Fibroblast of the aortic adventitia (primary cell): ENCODE data around the gene KRT13. TPM values are rescaled to one million over a fixed set of nuclear protein-coding genes. Genes with fewer than 3 reads are reported as not detected.

ENCODE experiments used
- DNase-seq: peaks from one replicate; pipeline ENCODE4 v3.0.0-alpha.2; 2010; ENCODE audit warnings: low read depth
- H3K4me3 ChIP-seq: 2 replicates; pipeline ENCODE4 v1.5.1; 2011; ENCODE audit warnings: low read depth, mild to moderate bottlenecking, control low read depth, low read length, moderate library complexity
- CTCF ChIP-seq: IDR thresholded peaks from 2 replicates; pipeline ENCODE4 v1.5.1; 2011; ENCODE audit warnings: mild to moderate bottlenecking, low read length, control low read depth, inconsistent platforms; ENCODE audit not compliant: insufficient read depth
- small RNA-seq: library from RNA; depleted of rRNA; stranded (forward); fragments of <200 nt; gene quantifications from one replicate; pipeline ENCODE3, GENCODE V24; 2012
- total RNA-seq: library from RNA; depleted of rRNA; stranded (reverse); fragments of >200 nt; gene quantifications from 2 replicates; pipeline ENCODE4 v1.2.3, GENCODE V29; 2012; ENCODE audit warnings: low replicate concordance

The KRT13 gene
- total RNA-seq, 1 donor: not detected

GRCh38 chr17:41457676-41458075 lies 47.7 kb downstream of the KRT13 start:
- peak; percentile 62 for DNase-seq
- no peak for TF ChIP-seq CTCF
- H3K4me3 ChIP-seq: no peak overlapping the region

GRCh38 chr17:41456204-41456603 lies 49.2 kb downstream of the KRT13 start:
- no peak overlapping the region for H3K4me3 ChIP-seq
- no peak for DNase-seq
- TF ChIP-seq CTCF: no peak

GRCh38 chr17:41455236-41455635 lies 50.2 kb downstream of the KRT13 start:
- no peak for TF ChIP-seq CTCF
- peak; percentile 46 for DNase-seq
- no peak overlapping the region for H3K4me3 ChIP-seq

GRCh38 chr17:41453066-41453465 lies 52.3 kb downstream of the KRT13 start:
- DNase-seq: no peak
- TF ChIP-seq CTCF: no peak
- H3K4me3 ChIP-seq: no peak overlapping the region

GRCh38 chr17:41452281-41452680 lies 53.1 kb downstream of the KRT13 start:
- no peak overlapping the region for H3K4me3 ChIP-seq
- no peak for TF ChIP-seq CTCF
- no peak for DNase-seq

GRCh38 chr17:41451154-41451728 lies 54.2 kb downstream of the KRT13 start:
- no peak for TF ChIP-seq CTCF
- no peak overlapping the region for H3K4me3 ChIP-seq
- peak; percentile 59 for DNase-seq

Small RNA genes within 50 kb of the gene (small RNA-seq; reads per million reads assigned to genes)
- 4.8 reads per million, percentile 88 among the genes with 10 or more reads in this experiment for gene RNU2-32P

Other genes starting within 250 kb of the KRT13 start
- not detected in 2 replicates for gene KRTAP9-6, start 240.2 kb downstream of the KRT13 start, total RNA-seq
- gene KRTAP9-7, start 229.9 kb downstream of the KRT13 start, total RNA-seq: not detected in 2 replicates
- not detected in 2 replicates for gene KRTAP29-1, start 202.8 kb downstream of the KRT13 start, total RNA-seq
- not detected in 2 replicates for gene KRTAP16-1, start 196.3 kb downstream of the KRT13 start, total RNA-seq
- not detected in 2 replicates for gene KRTAP17-1, start 189.9 kb downstream of the KRT13 start, total RNA-seq
- not detected in 2 replicates for gene KRT33A, start 154.8 kb downstream of the KRT13 start, total RNA-seq
- gene KRT33B, start 135.8 kb downstream of the KRT13 start, total RNA-seq: not detected in 2 replicates
- 0.45 TPM in 1 of 2 replicates, not detected in the other for gene KRT34, start 123.3 kb downstream of the KRT13 start, total RNA-seq
- 0.09 TPM in 1 of 2 replicates, not detected in the other for gene KRT31, start 108.0 kb downstream of the KRT13 start, total RNA-seq
- gene KRT37, start 81.0 kb downstream of the KRT13 start, total RNA-seq: not detected in 2 replicates
- not detected in 2 replicates for gene KRT38, start 64.6 kb downstream of the KRT13 start, total RNA-seq
- gene KRT32, start 38.2 kb downstream of the KRT13 start, total RNA-seq: 0.09 TPM in 1 of 2 replicates, not detected in the other
- gene KRT35, start 24.5 kb downstream of the KRT13 start, total RNA-seq: not detected in 2 replicates
- not detected in 2 replicates for gene KRT36, start 15.7 kb downstream of the KRT13 start, total RNA-seq
- 0.63 TPM in 1 of 2 replicates, not detected in the other for gene KRT15, start 13.3 kb upstream of the KRT13 start, total RNA-seq
- 50.7 and 78.5 TPM in 2 replicates for gene KRT19, start 22.7 kb upstream of the KRT13 start, total RNA-seq
- gene KRT9, start 66.4 kb upstream of the KRT13 start, total RNA-seq: not detected in 2 replicates
- gene KRT14, start 81.3 kb upstream of the KRT13 start, total RNA-seq: 0.82 and 1.3 TPM in 2 replicates
- 0.98 and 2.0 TPM in 2 replicates for gene KRT16, start 107.2 kb upstream of the KRT13 start, total RNA-seq
- 0.57 TPM in 1 of 2 replicates, not detected in the other for gene KRT17, start 119.0 kb upstream of the KRT13 start, total RNA-seq
- gene EIF1, start 183.3 kb upstream of the KRT13 start, total RNA-seq: 99.7 and 102 TPM in 2 replicates
- not detected in 2 replicates for gene GAST, start 206.7 kb upstream of the KRT13 start, total RNA-seq
- under 0.01 TPM in 1 of 2 replicates, not detected in the other for gene HAP1, start 229.0 kb upstream of the KRT13 start, total RNA-seq